Activated CD8-positive, alpha-beta T cell treated with anti-CD3 and anti-CD28 coated beads for 36 hours (primary cell): ENCODE measurements around the gene ABHD14A. TPM values are rescaled to one million over a fixed set of nuclear protein-coding genes. Genes with fewer than 3 reads are reported as not detected.

Experiments used
- ATAC-seq: fragments of 200-7000 bp; cut with Tn5 transposase; one replicate; pipeline ENCODE4 v1.10.0; 2021; ENCODE audit warnings: mild to moderate bottlenecking, moderate library complexity
- CTCF ChIA-PET: fragments of 350-600 bp; sonication (Branson Sonifier 250); formaldehyde crosslinking; loops from one replicate; lab custom pipeline; 2021; ENCODE audit warnings: antibody characterized with exemption; lab: Charles Lee
- POLR2A ChIA-PET: fragments of 350-600 bp; sonication (Branson Sonifier 250); formaldehyde crosslinking; loops from one replicate; lab custom pipeline; 2021; ENCODE audit warnings: antibody characterized with exemption; lab: Charles Lee
- DNase-seq: peaks from one replicate; pipeline ENCODE4 v3.0.0-alpha.2; 2020
- H3K27ac Mint-ChIP-seq: one replicate; pipeline ENCODE4 v1.8.0; 2021; ENCODE audit warnings: mild to moderate bottlenecking, mixed read lengths
- H3K27me3 Mint-ChIP-seq: one replicate; pipeline ENCODE4 v1.8.0; 2021; ENCODE audit warnings: mixed read lengths
- H3K36me3 Mint-ChIP-seq: one replicate; pipeline ENCODE4 v1.8.0; 2021; ENCODE audit warnings: low read depth, mixed read lengths
- H3K4me1 Mint-ChIP-seq: one replicate; pipeline ENCODE4 v1.8.0; 2021; ENCODE audit warnings: low read depth, mixed read lengths
- H3K4me3 Mint-ChIP-seq: one replicate; pipeline ENCODE4 v1.8.0; 2021; ENCODE audit warnings: mild to moderate bottlenecking, moderate library complexity, mixed read lengths
- H3K9me3 Mint-ChIP-seq: one replicate; pipeline ENCODE4 v1.8.0; 2021; ENCODE audit warnings: mixed read lengths
- CTCF ChIP-seq: fragments of 200-600 bp; IDR thresholded peaks from one replicate; pipeline ENCODE4 v1.8.0; 2022; ENCODE audit warnings: antibody characterized with exemption, mild to moderate bottlenecking
- intact Hi-C: fragments of 100-400 bp; cut with micrococcal nuclease; formaldehyde crosslinking; loops from one replicate; pipeline ENCODE4 v1.10.0; 2022
- total RNA-seq, 2 experiments: library from RNA; stranded (reverse); gene quantifications; one replicate each; pipeline ENCODE4 v1.2.3, GENCODE V29; 2021

Gene ABHD14A
- total RNA-seq, 2 experiments from 2014 or later, result 8.9 to 9.5 TPM

GRCh38 chr3:51961011-51961410 lies 13.9 kb upstream of the ABHD14A start:
- DNase-seq (no peak), ATAC-seq (no peak)
- H3K4me3 Mint-ChIP-seq, result no peak overlapping the region
- TF ChIP-seq CTCF, result no peak
- ChIA-PET CTCF (interaction anchor here (2.0 kb wide), 1 partner anchor 13 kb away, joined by 8 read pairs; the partner anchor contains the start of gene ABHD14B), POLR2A (interaction anchor here (0.7 kb wide), 1 partner anchor 18 kb away, joined by 3 read pairs; no protein-coding TSS in a partner anchor)
- H3K9me3 Mint-ChIP-seq, result no peaks in the 10 kb centered on the region
- peaks cover 3% of the 10 kb centered on the region for H3K36me3 Mint-ChIP-seq
- intact Hi-C loops, result no loop called here
- no peak overlapping the region for H3K27ac Mint-ChIP-seq
- peaks cover 6% of the 10 kb centered on the region for H3K4me1 Mint-ChIP-seq
- H3K27me3 Mint-ChIP-seq, result peaks cover 9% of the 10 kb centered on the region

GRCh38 chr3:51961602-51962569 lies 13.0 kb upstream of the ABHD14A start:
- TF ChIP-seq CTCF, result no peak
- intact Hi-C loops, result no loop called here
- Mint-ChIP-seq H3K27ac (no peak overlapping the region), H3K36me3 (peaks cover 3% of the 10 kb centered on the region), H3K4me1 (peaks cover 3% of the 10 kb centered on the region), H3K27me3 (peaks cover 3% of the 10 kb centered on the region), H3K4me3 (no peak overlapping the region), H3K9me3 (no peaks in the 10 kb centered on the region)
- ChIA-PET CTCF (interaction anchor here (1.2 to 2.0 kb wide), 2 partner anchors 12 to 20 kb away, joined by 7 to 8 read pairs; partner anchors contain the start of genes ABHD14B, PARP3 and RRP9), POLR2A (interaction anchor here (0.6 to 2.4 kb wide), 7 partner anchors 11 to 34 kb away, joined by 3 to 11 read pairs (median 4); partner anchors contain the start of genes ABHD14B, PARP3 and RPL29)
- DNase-seq (no peak), ATAC-seq (no peak)

GRCh38 chr3:51962854-51963530 lies 11.9 kb upstream of the ABHD14A start:
- ChIA-PET CTCF (interaction anchor here (1.2 to 2.0 kb wide), 3 partner anchors 9 to 21 kb away, joined by 4 to 8 read pairs (median 7); partner anchors contain the start of genes ABHD14B, PARP3 and RRP9), POLR2A (interaction anchor here (0.6 to 2.4 kb wide), 6 partner anchors 10 to 33 kb away, joined by 3 to 11 read pairs (median 3); partner anchors contain the start of genes ABHD14A, ABHD14B, PARP3 and RPL29)
- no peak for TF ChIP-seq CTCF
- no peak overlapping the region for H3K4me3 Mint-ChIP-seq
- peaks cover 4% of the 10 kb centered on the region for H3K4me1 Mint-ChIP-seq
- DNase-seq (no peak), ATAC-seq (no peak)
- intact Hi-C loops, result no loop called here
- peaks cover 3% of the 10 kb centered on the region for H3K36me3 Mint-ChIP-seq
- no peaks in the 10 kb centered on the region for H3K27me3 Mint-ChIP-seq
- no peaks in the 10 kb centered on the region for H3K9me3 Mint-ChIP-seq
- no peak overlapping the region for H3K27ac Mint-ChIP-seq

- intact Hi-C loops, result no loop called here
- ATAC-seq, result no peak
- Mint-ChIP-seq H3K27me3 (no peaks in the 10 kb centered on the region), H3K4me3 (no peak overlapping the region), H3K9me3 (no peaks in the 10 kb centered on the region), H3K36me3 (no peaks in the 10 kb centered on the region), H3K4me1 (peaks cover 7% of the 10 kb centered on the region), H3K27ac (no peak overlapping the region)
- ChIA-PET CTCF (interaction anchor here (1.1 to 2.7 kb wide), 3 partner anchors 10 to 165 kb away, joined by 3 to 12 read pairs (median 4); partner anchors contain the start of gene ABHD14B), POLR2A (interaction anchor here (1.2 to 2.4 kb wide), 3 partner anchors 9 to 11 kb away, joined by 3 to 11 read pairs (median 5); partner anchors contain the start of genes ABHD14A and ABHD14B)
- no peak for TF ChIP-seq CTCF
- no peak for DNase-seq
Measured at GRCh38 chr3:51963951-51964451, 10.9 kb upstream of the ABHD14A start.
